Loucy (cell line): ENCODE results near the gene KCNJ3.

Experiments used
- H2AFZ ChIP-seq: fragments of 200-600 bp; sonication (generic); 2 replicates; pipeline ENCODE4 v1.6.0; 2016; ENCODE audit warnings: antibody characterized with exemption, mild to moderate bottlenecking, low read length, moderate library complexity
- H3F3A ChIP-seq: fragments of 200-600 bp; 2 replicates; pipeline ENCODE4 v1.6.0; 2016; ENCODE audit warnings: antibody characterized with exemption, low read depth, mild to moderate bottlenecking
- H3K27me3 ChIP-seq: fragments of 200-600 bp; sonication (generic); 2 replicates; pipeline ENCODE4 v1.6.1; 2014; ENCODE audit warnings: low read length, mild to moderate bottlenecking; ENCODE audit not compliant: insufficient read depth, poor library complexity, severe bottlenecking
- H3K36me3 ChIP-seq: fragments of 200-600 bp; sonication (generic); 2 replicates; pipeline ENCODE4 v1.6.1; 2016; ENCODE audit warnings: low read length; ENCODE audit not compliant: insufficient read depth
- H3K4me1 ChIP-seq: fragments of 200-600 bp; sonication (generic); 2 replicates; pipeline ENCODE4 v1.5.1; 2014; ENCODE audit warnings: low read length, mild to moderate bottlenecking; ENCODE audit not compliant: insufficient read depth, poor library complexity, severe bottlenecking
- H3K4me2 ChIP-seq: fragments of 200-600 bp; sonication (generic); 2 replicates; pipeline ENCODE4 v1.6.0; 2014; ENCODE audit warnings: antibody characterized with exemption, low read length, low read depth, mild to moderate bottlenecking; ENCODE audit not compliant: poor library complexity, severe bottlenecking
- H3K4me3 ChIP-seq: fragments of 200-600 bp; sonication (generic); 2 replicates; pipeline ENCODE4 v1.5.1; 2014; ENCODE audit warnings: low read length, mild to moderate bottlenecking, mixed read lengths; ENCODE audit not compliant: poor library complexity, severe bottlenecking
- H3K79me2 ChIP-seq: fragments of 200-600 bp; sonication (generic); 2 replicates; pipeline ENCODE4 v1.6.1; 2014; ENCODE audit warnings: low read length; ENCODE audit not compliant: insufficient read depth
- H3K9ac ChIP-seq: fragments of 200-600 bp; sonication (generic); 2 replicates; pipeline ENCODE4 v1.6.0; 2014; ENCODE audit warnings: mild to moderate bottlenecking, low read depth, low read length, moderate library complexity; ENCODE audit not compliant: poor library complexity, severe bottlenecking
- H3K9me2 ChIP-seq: fragments of 200-600 bp; sonication (generic); replicated peaks from 2 replicates; pipeline ENCODE4 v1.6.1; 2016; ENCODE audit warnings: low read depth, low read length, mixed read lengths
- H3K9me3 ChIP-seq: fragments of 200-600 bp; sonication (generic); 2 replicates; pipeline ENCODE4 v1.6.1; 2014; ENCODE audit warnings: mild to moderate bottlenecking, antibody characterized with exemption, low read length, low read depth; ENCODE audit not compliant: insufficient read depth
- H4K20me1 ChIP-seq: fragments of 200-600 bp; sonication (generic); 2 replicates; pipeline ENCODE4 v1.6.0; 2014; ENCODE audit warnings: antibody characterized with exemption, low read length, mild to moderate bottlenecking; ENCODE audit not compliant: insufficient read depth, poor library complexity, severe bottlenecking
- CTCF ChIP-seq: fragments of 200-600 bp; sonication (generic); conservative IDR thresholded peaks from 2 replicates; pipeline ENCODE4 v1.5.1; 2014; ENCODE audit warnings: mild to moderate bottlenecking, antibody characterized with exemption, low read length
- EZH2phosphoT487 ChIP-seq: fragments of 200-600 bp; IDR thresholded peaks from 2 replicates; pipeline ENCODE4 v1.6.1; 2018; ENCODE audit warnings: antibody characterized with exemption, mild to moderate bottlenecking, moderate library complexity, borderline replicate concordance

Gene KCNJ3

GRCh38 chr2:154694881-154695280 lies 3.6 kb upstream of the KCNJ3 start:
- H3K9me3 ChIP-seq, result no peaks in the 10 kb centered on the region
- no peak overlapping the region for H3K9ac ChIP-seq
- no peak overlapping the region for H3K4me2 ChIP-seq
- TF ChIP-seq CTCF (no peak), EZH2phosphoT487 (no peak)
- H3K4me3 ChIP-seq, result no peak overlapping the region
- no peaks in the 10 kb centered on the region for H3F3A ChIP-seq
- H4K20me1 ChIP-seq, result no peaks in the 10 kb centered on the region
- no peaks in the 10 kb centered on the region for H3K4me1 ChIP-seq
- no peaks in the 10 kb centered on the region for H3K9me2 ChIP-seq
- no peaks in the 10 kb centered on the region for H3K27me3 ChIP-seq
- H3K36me3 ChIP-seq, result no peaks in the 10 kb centered on the region
- no peak overlapping the region for H2AFZ ChIP-seq
- H3K79me2 ChIP-seq, result no peaks in the 10 kb centered on the region

- Histone ChIP-seq H3K9ac (no peak overlapping the region), H3K27me3 (no peaks in the 10 kb centered on the region), H3K9me3 (no peaks in the 10 kb centered on the region), H3K4me1 (no peaks in the 10 kb centered on the region), H3K4me3 (no peak overlapping the region), H3K9me2 (no peaks in the 10 kb centered on the region), H2AFZ (peak overlapping the region; percentile 45; the same call in 1 of the 2 replicates), H4K20me1 (no peaks in the 10 kb centered on the region), H3F3A (no peaks in the 10 kb centered on the region), H3K36me3 (no peaks in the 10 kb centered on the region), H3K79me2 (no peaks in the 10 kb centered on the region), H3K4me2 (no peak overlapping the region)
- TF ChIP-seq CTCF (no peak), EZH2phosphoT487 (no peak)
These were observed 2.1 kb upstream of the KCNJ3 start for GRCh38 chr2:154696369-154696768.

- H3K4me1 ChIP-seq, result no peaks in the 10 kb centered on the region
- no peaks in the 10 kb centered on the region for H3K27me3 ChIP-seq
- H3K79me2 ChIP-seq, result no peaks in the 10 kb centered on the region
- no peak overlapping the region for H3K4me2 ChIP-seq
- no peaks in the 10 kb centered on the region for H4K20me1 ChIP-seq
- no peaks in the 10 kb centered on the region for H3K9me3 ChIP-seq
- H3K9ac ChIP-seq, result no peak overlapping the region
- H3K4me3 ChIP-seq, result no peak overlapping the region
- H3F3A ChIP-seq, result no peaks in the 10 kb centered on the region
- no peaks in the 10 kb centered on the region for H3K36me3 ChIP-seq
- H2AFZ ChIP-seq, result peak overlapping the region; percentile 45; the same call in 1 of the 2 replicates
- TF ChIP-seq CTCF (no peak), EZH2phosphoT487 (no peak)
- H3K9me2 ChIP-seq, result no peaks in the 10 kb centered on the region
These were observed 1.6 kb upstream of the KCNJ3 start for GRCh38 chr2:154696810-154697417.
